Endothelial cell of umbilical vein (primary cell): ENCODE measurements around the gene METTL2A. TPM values are rescaled to one million over a fixed set of nuclear protein-coding genes. Genes with fewer than 3 reads are reported as not detected.
"Not testable (repeated sequence)": the region's sequence is repeated elsewhere in the genome, so short reads cannot be mapped to it uniquely, and the experiment has no call there.

Source experiments
- BruUV-seq: library from RNA; stranded (reverse); fragments of 400-500 nt; replicated peaks from 2 replicates; lab custom pipeline; 2021; lab: Mats Ljungman, UMichigan
- CTCF ChIA-PET: fragments of 300-600, 350-600 bp; sonication (Branson Sonifier 250); formaldehyde crosslinking; loops from one replicate; lab custom pipeline; 2021; ENCODE audit warnings: antibody characterized with exemption, inconsistent platforms; lab: Charles Lee
- POLR2A ChIA-PET: fragments of 300-600, 350-600 bp; sonication (Branson Sonifier 250); formaldehyde crosslinking; loops from one replicate; lab custom pipeline; 2021; ENCODE audit warnings: antibody characterized with exemption, inconsistent platforms; lab: Charles Lee
- DNase-seq: peaks from one replicate; pipeline ENCODE4 v3.0.0-alpha.2; 2011; ENCODE audit warnings: low read depth, low spot score
- FAIRE-seq: peaks from 2 replicates; lab custom pipeline; 2011; peaks lifted over from hg19 to GRCh38; lab: Jason Lieb, UNC
- H2AFZ ChIP-seq: 2 replicates; pipeline ENCODE4 v1.6.0; 2012; ENCODE audit warnings: low read depth, low read length, control low read depth, inconsistent platforms
- H3K27ac ChIP-seq: 2 replicates; pipeline ENCODE4 v1.5.1; 2011; ENCODE audit warnings: low read depth, mild to moderate bottlenecking, control low read depth, low read length, moderate library complexity; ENCODE audit not compliant: insufficient read depth
- H3K27me3 ChIP-seq, 2 experiments: 2 replicates each; pipeline versions ENCODE4 v1.6.0 to v1.6.1; 2011; ENCODE audit warnings: low read length in 2 of 2, mixed read lengths in 1 of 2; ENCODE audit not compliant: control insufficient read depth in 2 of 2, insufficient read depth in 2 of 2
- H3K36me3 ChIP-seq, 2 experiments: 2 replicates in 1 of 2; 3 replicates in 1 of 2; pipeline ENCODE4 v1.5.1; 2011; ENCODE audit warnings: low read length in 2 of 2, mild to moderate bottlenecking in 1 of 2, moderate library complexity in 1 of 2; ENCODE audit not compliant: control insufficient read depth in 2 of 2, insufficient read depth in 2 of 2; ENCODE audit errors: extremely low read depth in 1 of 2
- H3K4me1 ChIP-seq: 3 replicates; pipeline ENCODE4 v1.5.1; 2011; ENCODE audit warnings: mild to moderate bottlenecking, low read length; ENCODE audit not compliant: control insufficient read depth, insufficient read depth; ENCODE audit errors: extremely low read depth
- H3K4me2 ChIP-seq: 2 replicates; pipeline ENCODE4 v1.6.1; 2011; ENCODE audit warnings: low read length, control low read depth, mixed read lengths; ENCODE audit not compliant: insufficient read depth
- H3K4me3 ChIP-seq, 3 experiments: fragments of 200-600 bp in 1 of 3; sonication (generic), shearing (Covaris generic) in 1 of 3; replicated peaks in 1 of 3; 2 replicates each; pipeline ENCODE4 v1.5.1; 2011 to 2016; ENCODE audit warnings: control low read depth in 3 of 3, low read length in 3 of 3, mild to moderate bottlenecking in 2 of 3, inconsistent platforms in 1 of 3, low read depth in 1 of 3, moderate library complexity in 1 of 3; ENCODE audit not compliant: insufficient read depth in 1 of 3
- H3K79me2 ChIP-seq: 2 replicates; pipeline ENCODE4 v1.6.0; 2012; ENCODE audit warnings: low read length, inconsistent platforms; ENCODE audit not compliant: control insufficient read depth, insufficient read depth
- H3K9ac ChIP-seq: replicated peaks from 2 replicates; pipeline ENCODE3; 2011; ENCODE audit warnings: low read length, control low read depth; ENCODE audit not compliant: insufficient read depth; ENCODE audit errors: extremely low read depth
- H3K9me1 ChIP-seq: replicated peaks from 3 replicates; pipeline ENCODE4 v1.6.0; 2011; ENCODE audit warnings: mild to moderate bottlenecking, low read length; ENCODE audit not compliant: control insufficient read depth, insufficient read depth; ENCODE audit errors: extremely low read depth
- H3K9me3 ChIP-seq: replicated peaks from 2 replicates; pipeline ENCODE4 v1.5.1; 2012; ENCODE audit warnings: low read length, inconsistent platforms; ENCODE audit not compliant: control insufficient read depth, insufficient read depth
- H4K20me1 ChIP-seq: replicated peaks from 2 replicates; pipeline ENCODE3; 2011; ENCODE audit warnings: mild to moderate bottlenecking, low read length; ENCODE audit not compliant: control insufficient read depth, insufficient read depth; ENCODE audit errors: extremely low read depth
- EZH2 ChIP-seq: IDR thresholded peaks from 2 replicates; pipeline ENCODE4 v1.6.1; 2012; ENCODE audit warnings: borderline replicate concordance, low read depth, mild to moderate bottlenecking, moderate library complexity, low read length, inconsistent platforms; ENCODE audit not compliant: severe bottlenecking
- FOS ChIP-seq: IDR thresholded peaks from 2 replicates; pipeline ENCODE4 v1.6.1; 2011; ENCODE audit warnings: mild to moderate bottlenecking, low read length, moderate library complexity, borderline replicate concordance; ENCODE audit not compliant: insufficient read depth
- GATA2 ChIP-seq: IDR thresholded peaks from 2 replicates; pipeline ENCODE4 v1.7.0; 2011; ENCODE audit warnings: low read depth, mild to moderate bottlenecking, moderate library complexity, mixed read lengths, low read length; ENCODE audit not compliant: insufficient read length, insufficient read depth
- POLR2A ChIP-seq: IDR thresholded peaks from 2 replicates; pipeline ENCODE4 v1.6.1; 2012; ENCODE audit warnings: low read depth, mild to moderate bottlenecking, control low read depth, low read length
- POLR2AphosphoS5 ChIP-seq: IDR thresholded peaks from 2 replicates; pipeline ENCODE4 v1.6.1; 2012; ENCODE audit warnings: low read depth, mild to moderate bottlenecking, control low read depth, low read length, moderate library complexity; ENCODE audit not compliant: insufficient read depth
- dilution Hi-C: fragments of 300-500 bp; cut with MboI; formaldehyde crosslinking; loops from one replicate; pipeline ENCODE4 v1.15.0; 2019; ENCODE audit warnings: low sequenced_read_pairs; ENCODE audit not compliant: extremely low pct_ligation_motif_present
- intact Hi-C: fragments of 100-400 bp; cut with micrococcal nuclease; formaldehyde crosslinking; loops from one replicate; pipeline ENCODE4 v1.10.0; 2022
- polyA plus RNA-seq, 4 experiments: library from polyadenylated mRNA; depleted of rRNA in 3 of 4; stranded (reverse) in 3 of 4; unstranded in 1 of 4; fragments of >200 nt; gene quantifications; 2 replicates each; pipeline versions ENCODE4 v1.2.1 to v1.2.3, GENCODE V29; 2011 to 2012; ENCODE audit warnings: missing spikeins in 1 of 4
- total RNA-seq: library from RNA; stranded (reverse); gene quantifications from 2 replicates; pipeline ENCODE4 v1.2.3, GENCODE V29; 2021
- TF ChIP-seq, protein P1 (sequence below), 2 donors: IDR thresholded peaks; 1 replicate in 1 of 2; 2 replicates in 1 of 2; pipeline ENCODE4 v1.5.1; 2011; ENCODE audit warnings: low read length in 2 of 2, mild to moderate bottlenecking in 2 of 2, moderate library complexity in 2 of 2, control low read depth in 1 of 2, inconsistent platforms in 1 of 2, low read depth in 1 of 2; ENCODE audit not compliant: insufficient read depth in 1 of 2; ENCODE audit errors: extremely low read depth in 1 of 2
- TF ChIP-seq, protein P2 (sequence below): IDR thresholded peaks from 2 replicates; pipeline ENCODE4 v1.6.1; 2011; ENCODE audit not compliant: insufficient read depth, insufficient read length

Gene METTL2A
- total and polyA plus RNA-seq, 2 donors (not counting 3 experiments of a cell fraction or from before 2014, with no cell fraction given) = 9.0 to 23.3 TPM

- ChIA-PET POLR2A (no interaction called here), CTCF (no interaction called here)
- no peaks in the 10 kb centered on the region for H3K9me1 ChIP-seq
- BruUV-seq = no TSS peak
- peak within 1 kb of the TSS; percentile 34 for H2AFZ ChIP-seq
- TF ChIP-seq POLR2A (peak; percentile 82), POLR2AphosphoS5 (peak; percentile 87), GATA2 (no peak), FOS (no peak), EZH2 (no peak)
- TF ChIP-seq, protein P1, sequence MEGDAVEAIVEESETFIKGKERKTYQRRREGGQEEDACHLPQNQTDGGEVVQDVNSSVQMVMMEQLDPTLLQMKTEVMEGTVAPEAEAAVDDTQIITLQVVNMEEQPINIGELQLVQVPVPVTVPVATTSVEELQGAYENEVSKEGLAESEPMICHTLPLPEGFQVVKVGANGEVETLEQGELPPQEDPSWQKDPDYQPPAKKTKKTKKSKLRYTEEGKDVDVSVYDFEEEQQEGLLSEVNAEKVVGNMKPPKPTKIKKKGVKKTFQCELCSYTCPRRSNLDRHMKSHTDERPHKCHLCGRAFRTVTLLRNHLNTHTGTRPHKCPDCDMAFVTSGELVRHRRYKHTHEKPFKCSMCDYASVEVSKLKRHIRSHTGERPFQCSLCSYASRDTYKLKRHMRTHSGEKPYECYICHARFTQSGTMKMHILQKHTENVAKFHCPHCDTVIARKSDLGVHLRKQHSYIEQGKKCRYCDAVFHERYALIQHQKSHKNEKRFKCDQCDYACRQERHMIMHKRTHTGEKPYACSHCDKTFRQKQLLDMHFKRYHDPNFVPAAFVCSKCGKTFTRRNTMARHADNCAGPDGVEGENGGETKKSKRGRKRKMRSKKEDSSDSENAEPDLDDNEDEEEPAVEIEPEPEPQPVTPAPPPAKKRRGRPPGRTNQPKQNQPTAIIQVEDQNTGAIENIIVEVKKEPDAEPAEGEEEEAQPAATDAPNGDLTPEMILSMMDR (IDR thresholded peaks at IDR 0.05; ENCODE audit: extremely low read depth in 1 of 2, insufficient read depth in 1 of 2, low read depth in 1 of 2, low read length in 2 of 2) = no peak
- TF ChIP-seq, protein P2, sequence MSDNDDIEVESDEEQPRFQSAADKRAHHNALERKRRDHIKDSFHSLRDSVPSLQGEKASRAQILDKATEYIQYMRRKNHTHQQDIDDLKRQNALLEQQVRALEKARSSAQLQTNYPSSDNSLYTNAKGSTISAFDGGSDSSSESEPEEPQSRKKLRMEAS = no peak
- H3K9ac ChIP-seq = peak within 1 kb of the TSS; percentile 83
- no peaks in the 10 kb centered on the region for H3K27me3 ChIP-seq
- no peaks in the 10 kb centered on the region for H3K36me3 ChIP-seq
- intact Hi-C loops = loop anchor here (5.0 kb wide), 1 partner anchor 56 kb away; the partner anchor contains the start of gene METTL2A
- no peaks in the 10 kb centered on the region for H3K9me3 ChIP-seq
- peak within 1 kb of the TSS; percentile 61 to 94 (median 92) for H3K4me3 ChIP-seq
- peak within 1 kb of the TSS; percentile 71 for H3K27ac ChIP-seq
- peak; percentile 74 for DNase-seq
- peak within 1 kb of the TSS; percentile 89 for H3K4me2 ChIP-seq
- no peaks in the 10 kb centered on the region for H4K20me1 ChIP-seq
- peaks cover 11% of the 10 kb centered on the region for H3K4me1 ChIP-seq
- H3K79me2 ChIP-seq = peaks cover 41% of the 10 kb centered on the region
- no peak for FAIRE-seq
- dilution Hi-C loops = no loop called here
These were observed 54.8 kb downstream of the METTL2A start, which contains the start of gene TLK2 for GRCh38 chr17:62478424-62478879. Gene TLK2 (plus strand): TSS chr17:62478825. CDS start chr17:62481126, 2,301 bp downstream.

DNA sequence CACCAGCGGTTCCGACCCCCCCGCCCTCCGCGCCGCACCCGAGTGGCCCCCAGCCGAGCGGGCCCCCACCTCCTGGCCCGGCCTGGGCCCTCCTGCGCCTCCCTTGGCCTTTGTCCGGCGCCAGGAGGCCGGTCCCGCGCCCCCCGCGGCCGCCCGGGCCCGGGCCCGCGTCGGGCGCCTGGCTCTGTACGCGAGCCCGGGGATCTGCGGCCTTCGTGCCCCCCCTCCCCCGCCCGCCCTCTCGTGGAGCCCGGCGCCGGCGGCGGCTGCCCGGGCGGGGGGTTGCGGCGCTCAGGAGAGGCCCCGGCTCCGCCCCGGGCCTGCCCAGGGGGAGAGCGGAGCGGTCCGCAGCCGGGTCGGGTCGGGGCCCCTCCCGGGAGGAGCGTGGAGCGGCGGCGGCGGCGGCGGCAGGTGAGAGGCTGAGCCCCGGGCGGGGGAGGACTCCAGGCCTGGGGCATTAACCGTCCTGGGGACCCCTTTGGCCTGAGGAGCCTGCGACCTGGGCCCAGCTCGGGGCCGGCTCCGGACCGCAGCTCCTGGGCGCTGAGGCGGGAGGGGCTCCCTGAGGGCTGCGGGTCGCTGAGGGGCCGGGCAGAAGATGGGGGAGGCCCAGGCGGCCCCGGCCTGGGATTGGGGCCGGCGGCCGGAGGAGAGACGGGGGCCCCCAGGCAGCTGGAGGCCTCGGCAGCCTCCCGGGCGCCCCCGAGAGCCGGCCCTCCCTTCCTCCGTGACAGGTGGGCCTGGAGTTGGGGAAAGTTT lies 55.4 kb downstream of the METTL2A start:
- Histone ChIP-seq H3K27ac (peak overlapping the region; percentile 71), H3K9ac (peak overlapping the region; percentile 83), H3K4me3 (peak overlapping the region; percentile 61 to 94 (median 92)), H3K4me1 (peaks cover 11% of the 10 kb centered on the region), H3K79me2 (peaks cover 46% of the 10 kb centered on the region)
- POLR2A ChIA-PET, CTCF ChIA-PET, H3K4me2 ChIP-seq, H3K9me1 ChIP-seq, dilution Hi-C loops, BruUV-seq, H3K27me3 ChIP-seq, H3K9me3 ChIP-seq, H4K20me1 ChIP-seq, H3K36me3 ChIP-seq, H2AFZ ChIP-seq, DNase-seq, FAIRE-seq: not testable (repeated sequence)
- intact Hi-C loops = loop anchor here (5.0 kb wide), 1 partner anchor 57 kb away; the partner anchor contains the start of gene METTL2A
